ENCODE results near the gene TBKBP1.

Gene TBKBP1, protein sequence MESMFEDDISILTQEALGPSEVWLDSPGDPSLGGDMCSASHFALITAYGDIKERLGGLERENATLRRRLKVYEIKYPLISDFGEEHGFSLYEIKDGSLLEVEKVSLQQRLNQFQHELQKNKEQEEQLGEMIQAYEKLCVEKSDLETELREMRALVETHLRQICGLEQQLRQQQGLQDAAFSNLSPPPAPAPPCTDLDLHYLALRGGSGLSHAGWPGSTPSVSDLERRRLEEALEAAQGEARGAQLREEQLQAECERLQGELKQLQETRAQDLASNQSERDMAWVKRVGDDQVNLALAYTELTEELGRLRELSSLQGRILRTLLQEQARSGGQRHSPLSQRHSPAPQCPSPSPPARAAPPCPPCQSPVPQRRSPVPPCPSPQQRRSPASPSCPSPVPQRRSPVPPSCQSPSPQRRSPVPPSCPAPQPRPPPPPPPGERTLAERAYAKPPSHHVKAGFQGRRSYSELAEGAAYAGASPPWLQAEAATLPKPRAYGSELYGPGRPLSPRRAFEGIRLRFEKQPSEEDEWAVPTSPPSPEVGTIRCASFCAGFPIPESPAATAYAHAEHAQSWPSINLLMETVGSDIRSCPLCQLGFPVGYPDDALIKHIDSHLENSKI

DNA sequence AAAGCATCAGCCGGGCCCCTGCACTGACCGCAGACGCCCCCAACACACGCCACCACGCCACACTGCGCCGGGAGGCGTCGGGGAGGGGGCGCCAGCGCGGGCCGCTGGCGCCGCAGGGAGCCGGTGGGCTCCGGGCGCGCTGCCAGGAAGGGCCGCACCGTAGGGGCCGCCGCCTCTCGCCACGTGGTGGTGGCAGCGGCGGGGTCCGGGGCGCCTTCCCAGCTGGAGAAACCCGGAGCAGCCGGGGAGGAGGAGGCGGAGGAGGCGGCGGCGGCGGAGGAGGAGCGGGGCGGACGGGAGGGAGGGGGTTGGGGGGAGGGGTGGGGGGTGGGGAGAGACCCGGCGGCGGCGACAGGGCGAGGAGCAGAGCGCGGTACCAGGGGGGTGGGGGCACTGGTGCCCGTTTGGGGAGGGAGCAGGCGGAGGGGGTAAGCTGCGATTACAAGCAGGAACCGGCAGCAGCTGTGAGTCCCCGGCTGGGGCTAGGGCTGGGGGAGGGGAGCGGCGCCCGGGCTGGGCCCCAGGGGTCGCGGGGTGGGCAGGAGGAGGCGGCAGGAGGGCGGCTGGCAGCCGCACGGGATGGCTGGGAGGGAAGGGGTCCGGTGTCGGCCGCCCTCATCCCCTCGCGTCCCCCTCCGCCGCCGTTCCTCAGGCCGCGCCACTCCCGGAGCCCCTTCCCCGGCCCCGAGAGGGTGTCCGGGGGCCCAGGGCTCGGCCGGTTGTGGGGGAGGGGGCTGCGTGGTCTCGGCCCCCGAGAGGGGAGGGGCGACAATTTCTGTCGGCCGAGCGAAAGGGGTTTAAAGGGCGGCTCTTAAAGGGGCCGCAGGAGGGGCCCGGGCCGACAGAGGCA is at the start of gene TBKBP1:
TBKBP1 (plus strand) TSS at position 431 of the 850 bp plus-strand sequence. CDS start 1,952 bp downstream, outside the sequence.
- peak in 14 of 42 donors; percentile 10 to 55 (median 32) for DNase-seq
- intact Hi-C loops (cut with DNase I) = loop anchor here (10.0 kb wide), 1 partner anchor 111 kb away; no protein-coding TSS in a partner anchor

DNA sequence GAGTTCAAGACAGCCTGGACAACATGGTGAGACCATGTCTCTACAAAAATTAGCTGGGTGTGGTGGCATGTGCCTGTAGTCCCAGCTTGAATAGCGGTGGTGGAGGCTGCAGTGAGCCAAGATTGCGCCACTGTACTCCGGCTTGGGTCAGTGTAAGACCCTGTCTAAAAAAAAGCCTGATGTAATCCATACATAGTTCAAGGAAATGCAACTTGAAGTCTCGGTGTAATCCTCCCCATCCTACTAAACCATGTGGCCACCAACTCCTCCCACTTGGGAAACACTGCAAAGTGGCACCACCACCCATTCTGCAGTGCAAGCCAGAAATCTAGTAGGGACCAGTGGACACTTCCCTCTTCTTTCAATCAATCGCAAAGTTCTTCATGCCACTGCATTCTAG is 49.6 kb upstream of the TBKBP1 start:
- DNase-seq = peak in 1 of 42 donors; percentile 42
- intact Hi-C loops (cut with DNase I) = no loop called here

DNA sequence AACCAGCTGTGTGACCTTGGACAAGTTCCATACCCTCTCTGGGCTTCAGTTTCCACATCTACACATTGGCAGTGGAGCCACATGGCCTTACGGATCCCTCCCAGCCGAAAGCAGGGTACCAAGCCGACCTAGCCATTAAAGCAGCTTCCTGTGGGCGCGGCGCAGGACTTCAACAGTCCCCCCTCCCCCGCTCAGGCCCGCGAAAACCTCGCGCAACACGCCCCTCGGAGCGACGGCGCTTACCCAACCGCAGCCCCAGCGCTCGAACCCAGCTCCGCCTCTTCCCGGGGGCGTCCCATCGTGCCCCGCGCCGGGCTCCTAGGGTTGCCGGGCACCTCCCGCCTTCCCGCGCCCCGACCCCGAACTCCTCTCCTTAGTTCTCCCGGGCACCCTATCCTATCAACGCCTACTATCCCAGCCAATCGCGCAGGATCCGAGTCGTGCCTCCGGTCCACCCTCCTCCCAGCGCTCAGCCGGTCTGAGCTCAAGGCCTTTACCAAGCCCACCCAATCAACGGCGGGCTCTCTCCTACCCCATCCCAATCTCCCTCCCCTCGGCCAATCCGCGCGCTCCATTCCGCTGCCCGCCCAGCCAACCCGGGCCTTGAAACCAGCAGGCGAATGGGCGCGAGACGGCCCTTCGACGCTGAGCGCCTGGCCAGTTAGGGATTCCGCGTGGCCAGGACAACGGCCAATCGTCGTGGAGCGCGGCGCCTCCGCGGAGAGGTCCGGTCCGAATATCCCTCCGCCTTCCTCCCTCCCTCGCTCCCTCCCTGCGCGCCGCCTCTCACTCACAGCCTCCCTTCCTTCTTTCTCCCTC is 44.6 kb upstream of the TBKBP1 start, which contains the start of gene KPNB1:
KPNB1 (plus strand) TSS at position 767 of the 819 bp plus-strand sequence. CDS start 326 bp downstream, outside the sequence.
- intact Hi-C loops (cut with DNase I) = no loop called here
- DNase-seq = peak; percentile 98 to 100 (median 100)

DNA sequence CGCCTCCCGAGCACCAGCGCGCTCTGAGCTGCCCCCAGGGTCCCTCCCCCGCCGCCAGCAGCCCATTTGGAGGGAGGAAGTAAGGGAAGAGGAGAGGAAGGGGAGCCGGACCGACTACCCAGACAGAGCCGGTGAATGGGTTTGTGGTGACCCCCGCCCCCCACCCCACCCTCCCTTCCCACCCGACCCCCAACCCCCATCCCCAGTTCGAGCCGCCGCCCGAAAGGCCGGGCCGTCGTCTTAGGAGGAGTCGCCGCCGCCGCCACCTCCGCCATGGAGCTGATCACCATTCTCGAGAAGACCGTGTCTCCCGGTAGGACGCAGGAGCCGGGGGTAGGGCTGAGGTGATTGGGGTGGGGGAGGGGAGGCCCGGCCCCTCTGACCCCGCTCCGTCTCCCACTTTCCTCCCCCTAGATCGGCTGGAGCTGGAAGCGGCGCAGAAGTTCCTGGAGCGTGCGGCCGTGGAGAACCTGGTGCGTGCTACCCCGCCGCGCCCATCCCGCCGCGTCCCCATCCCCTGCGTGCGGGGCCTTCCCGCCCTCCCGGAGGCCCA is 43.9 kb upstream of the TBKBP1 start:
- intact Hi-C loops (cut with DNase I) = no loop called here
- DNase-seq = peak in 3 of 42 donors; percentile 4 to 64 (median 18)

DNA sequence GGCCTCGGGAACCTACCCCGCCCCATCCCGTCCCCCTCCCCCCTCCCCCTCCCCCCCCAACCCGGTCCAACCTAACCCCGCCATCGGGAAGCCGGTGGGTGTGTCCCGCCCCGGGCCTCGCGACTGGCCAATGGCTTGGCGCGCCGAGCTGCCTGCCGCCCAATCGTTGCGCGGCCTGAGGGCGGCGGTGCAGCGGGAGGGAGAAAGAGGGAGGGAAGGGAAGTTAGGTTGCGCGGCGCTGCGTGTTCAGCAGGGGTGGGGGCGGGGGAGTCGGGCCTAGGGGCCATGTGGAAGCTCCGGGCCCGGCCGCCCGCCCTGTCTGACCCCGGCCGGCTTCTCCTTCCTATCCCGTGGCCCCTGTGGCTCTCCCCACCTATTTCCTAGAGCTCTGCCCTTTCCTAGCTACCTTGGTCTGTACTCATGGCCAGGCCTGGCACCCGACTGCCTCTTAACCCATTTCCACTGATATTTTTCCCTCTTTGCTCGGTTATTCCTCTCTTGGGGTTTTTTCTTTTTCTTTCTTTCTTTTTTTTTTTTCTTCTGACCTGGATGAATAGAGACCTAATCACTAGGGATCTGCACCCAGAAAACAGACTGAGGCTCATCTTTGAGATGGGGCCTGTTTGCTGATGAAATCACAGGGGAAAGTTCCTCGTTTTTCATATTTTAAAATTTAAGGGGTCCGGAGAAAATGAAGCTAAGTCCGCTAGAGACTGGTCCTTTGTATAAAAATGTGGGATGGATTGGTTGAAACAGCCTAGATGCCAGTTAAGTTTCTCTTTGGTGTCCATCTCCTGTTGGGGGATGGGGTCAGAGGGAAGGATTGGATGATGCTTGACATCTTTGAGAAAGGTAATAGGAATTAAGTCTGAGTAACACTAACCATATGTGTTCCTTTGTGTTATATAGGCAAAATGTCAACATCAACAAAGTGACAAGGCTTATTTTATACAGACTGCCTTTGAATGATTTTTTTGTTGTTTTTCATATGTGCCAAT is 43.1 kb upstream of the TBKBP1 start:
- DNase-seq = peak; percentile 83 to 98 (median 96)
- intact Hi-C loops (cut with DNase I) = no loop called here

DNA sequence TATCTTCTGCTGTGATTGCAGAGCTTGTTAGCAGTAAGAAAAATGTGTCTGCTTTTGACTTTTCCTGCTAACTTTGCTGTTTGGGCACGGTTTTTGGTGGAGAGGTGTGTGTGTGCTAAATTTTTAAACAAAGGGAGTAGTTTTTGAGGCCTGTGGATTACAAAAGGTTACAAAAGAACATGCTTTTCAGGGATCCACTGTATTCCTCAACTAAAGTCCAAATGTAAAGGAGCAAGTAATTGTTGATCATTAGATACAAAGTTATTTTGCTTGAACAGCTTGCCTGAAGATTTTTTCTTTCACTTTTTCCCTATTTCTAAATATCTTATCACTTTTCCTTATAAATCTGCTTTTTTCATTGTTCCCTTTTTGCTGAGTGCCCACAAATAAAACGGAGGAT is 42.3 kb upstream of the TBKBP1 start:
- DNase-seq = no peak
- intact Hi-C loops (cut with DNase I) = no loop called here

DNA sequence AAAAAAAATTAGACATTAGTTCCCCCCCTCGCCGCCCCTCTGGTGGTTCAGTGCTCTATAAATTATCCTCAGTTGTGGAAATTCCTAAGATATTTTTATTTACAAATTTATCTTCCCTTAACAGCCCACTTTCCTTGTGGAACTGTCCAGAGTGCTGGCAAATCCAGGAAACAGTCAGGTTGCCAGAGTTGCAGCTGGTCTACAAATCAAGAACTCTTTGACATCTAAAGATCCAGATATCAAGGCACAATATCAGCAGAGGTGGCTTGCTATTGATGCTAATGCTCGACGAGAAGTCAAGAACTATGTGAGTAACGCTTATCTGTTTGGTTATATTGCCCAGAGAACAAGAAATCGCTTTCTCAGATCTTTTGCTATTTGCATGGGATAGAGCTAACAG is 41.4 kb upstream of the TBKBP1 start:
- intact Hi-C loops (cut with DNase I) = no loop called here
- DNase-seq = no peak

DNA sequence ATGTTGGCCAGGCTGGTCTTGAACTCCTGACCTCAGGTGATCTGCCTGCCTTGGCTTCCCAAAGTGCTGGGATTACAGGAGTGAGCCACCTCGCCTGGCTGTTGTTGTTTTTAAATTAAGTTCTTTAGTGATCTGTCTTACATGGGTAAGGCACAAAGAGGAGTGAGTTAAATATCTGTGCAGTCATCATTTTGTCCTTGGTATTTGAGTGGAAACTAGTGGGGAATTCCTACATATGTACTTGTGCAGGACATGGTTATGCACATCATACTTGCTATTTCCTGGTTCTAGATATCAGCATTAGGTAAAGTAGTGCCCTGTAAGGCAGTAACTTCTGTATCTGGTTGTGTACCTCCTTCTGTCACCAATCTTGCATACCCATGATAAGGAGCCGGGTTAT is 40.5 kb upstream of the TBKBP1 start:
- intact Hi-C loops (cut with DNase I) = no loop called here
- DNase-seq = no peak

DNA sequence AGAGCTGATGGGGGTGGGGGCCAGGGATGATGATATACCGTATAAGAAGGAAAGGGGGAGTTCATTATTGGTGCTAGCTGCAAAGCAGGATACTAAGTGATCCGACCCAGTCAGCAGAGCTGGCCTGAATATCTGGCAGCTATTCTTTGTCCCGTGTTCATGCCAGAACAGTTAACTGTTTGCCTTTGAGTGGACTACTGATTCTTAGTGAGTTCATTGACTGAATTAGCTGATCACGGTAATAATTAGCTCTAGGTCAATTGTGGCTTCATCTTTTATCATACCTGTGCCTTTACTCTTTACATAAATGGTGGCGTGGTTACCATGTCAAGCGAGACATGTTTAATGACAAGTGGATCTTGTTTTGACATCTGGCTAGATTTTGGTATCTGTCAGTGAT is 39.0 kb upstream of the TBKBP1 start:
- DNase-seq = peak in 3 of 42 donors; percentile 15 to 30 (median 18)
- intact Hi-C loops (cut with DNase I) = no loop called here

DNA sequence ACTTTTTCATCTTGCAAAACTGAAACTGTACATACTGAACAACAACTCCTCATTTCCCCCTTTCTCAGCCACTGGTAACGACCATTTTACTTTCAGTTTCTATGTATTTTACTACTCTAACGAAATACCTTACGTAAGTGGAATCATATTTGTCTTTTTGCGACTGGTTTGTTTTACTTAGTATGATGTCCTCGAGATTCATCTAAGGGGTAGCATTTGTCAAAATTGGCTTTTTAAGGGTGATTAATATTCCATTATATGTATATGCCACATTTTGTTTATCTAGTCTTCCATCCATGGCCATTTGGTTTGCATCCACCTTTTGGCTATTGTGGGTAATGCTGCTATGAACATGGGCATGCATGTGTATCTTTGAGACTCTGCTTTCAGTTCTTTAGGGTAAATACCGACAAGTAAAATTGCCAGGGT is 33.9 kb upstream of the TBKBP1 start:
- intact Hi-C loops (cut with DNase I) = no loop called here
- no peak for DNase-seq

DNA sequence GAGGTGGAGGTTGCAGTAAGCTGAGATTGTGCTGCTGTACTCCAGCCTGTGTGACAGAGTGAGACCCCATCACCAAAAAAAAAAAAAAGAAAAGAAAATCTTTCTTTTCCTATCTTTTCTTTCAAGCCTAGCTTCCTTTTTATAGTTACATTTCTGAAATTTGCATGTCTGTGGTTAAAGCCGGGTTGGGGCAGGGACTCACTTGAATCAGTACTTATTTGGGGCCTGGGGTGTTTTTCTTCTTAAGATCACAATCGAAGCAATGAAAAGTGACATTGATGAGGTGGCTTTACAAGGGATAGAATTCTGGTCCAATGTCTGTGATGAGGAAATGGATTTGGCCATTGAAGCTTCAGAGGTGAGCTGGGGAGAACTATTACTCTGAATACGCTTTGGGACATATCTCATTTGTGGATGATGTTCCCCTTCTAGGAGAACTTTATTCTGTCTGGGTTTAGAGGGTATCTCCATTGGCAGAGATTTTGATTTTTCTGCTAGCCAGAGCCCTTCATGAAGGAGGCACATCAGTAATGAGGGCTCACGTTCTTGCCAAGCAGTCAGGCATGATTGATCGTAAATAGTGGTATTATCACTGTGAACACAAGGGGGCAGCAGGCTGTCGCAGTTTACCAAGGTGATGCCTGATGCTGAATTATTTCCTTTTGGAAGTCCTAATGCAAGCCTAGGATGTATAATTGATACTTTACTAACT is 29.9 kb upstream of the TBKBP1 start:
- intact Hi-C loops (cut with DNase I) = no loop called here
- peak in 41 of 42 donors; percentile 26 to 86 (median 63) for DNase-seq

DNA sequence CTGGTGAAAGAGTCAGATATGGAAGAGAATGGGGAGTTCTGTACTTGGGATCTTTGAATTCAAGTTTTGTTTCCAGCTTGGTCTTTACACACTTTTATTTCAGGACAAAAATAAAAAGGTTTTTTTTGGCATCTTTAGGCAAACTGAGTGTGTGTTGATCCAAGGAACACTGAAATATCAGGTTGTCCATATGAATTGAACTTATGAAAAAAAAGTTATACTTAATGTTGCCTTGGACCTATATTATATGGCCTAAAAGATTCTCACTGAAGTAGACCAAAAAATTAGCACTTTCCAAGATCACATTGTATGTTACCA is 29.4 kb upstream of the TBKBP1 start:
- DNase-seq = no peak
- intact Hi-C loops (cut with DNase I) = no loop called here

DNA sequence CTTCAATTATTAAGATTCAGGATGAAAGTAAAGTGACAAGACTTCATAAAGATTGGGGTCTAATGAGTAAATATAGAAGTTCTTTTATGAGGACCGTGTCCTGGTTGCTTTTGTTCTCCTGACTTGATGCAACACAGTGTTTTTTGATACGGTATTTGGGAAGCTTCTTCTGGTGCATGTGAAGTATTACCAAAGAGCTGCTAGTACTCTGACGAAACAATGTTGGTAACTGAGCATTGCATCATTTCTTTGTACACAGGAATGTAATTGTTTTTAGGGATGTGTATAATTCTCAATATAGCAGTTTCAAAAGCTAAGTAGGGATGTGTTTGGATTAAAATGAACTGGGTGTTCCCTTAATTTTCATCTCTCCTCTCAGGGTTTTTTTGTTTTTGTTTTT is 28.3 kb upstream of the TBKBP1 start:
- intact Hi-C loops (cut with DNase I) = no loop called here
- DNase-seq = no peak

DNA sequence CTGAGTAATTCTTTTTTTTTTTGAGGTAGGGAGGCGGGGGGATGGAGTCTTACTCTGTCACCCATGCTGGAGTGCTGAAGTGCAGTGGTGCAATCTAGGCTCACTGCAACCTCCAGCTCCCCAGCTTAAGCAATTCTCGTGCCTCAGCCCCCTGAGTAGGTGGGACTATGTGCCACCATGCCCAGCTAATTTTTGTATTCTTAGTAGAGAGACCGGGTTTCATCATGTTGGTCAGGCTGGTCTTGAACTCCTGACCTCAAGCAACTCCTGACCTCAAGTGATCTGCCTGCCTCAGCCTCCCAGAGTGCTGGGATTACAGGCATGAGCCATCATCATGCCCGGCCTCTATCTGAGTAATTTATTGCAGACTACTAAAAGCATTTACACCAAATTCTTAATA is 24.9 kb upstream of the TBKBP1 start:
- intact Hi-C loops (cut with DNase I) = no loop called here
- no peak for DNase-seq

DNA sequence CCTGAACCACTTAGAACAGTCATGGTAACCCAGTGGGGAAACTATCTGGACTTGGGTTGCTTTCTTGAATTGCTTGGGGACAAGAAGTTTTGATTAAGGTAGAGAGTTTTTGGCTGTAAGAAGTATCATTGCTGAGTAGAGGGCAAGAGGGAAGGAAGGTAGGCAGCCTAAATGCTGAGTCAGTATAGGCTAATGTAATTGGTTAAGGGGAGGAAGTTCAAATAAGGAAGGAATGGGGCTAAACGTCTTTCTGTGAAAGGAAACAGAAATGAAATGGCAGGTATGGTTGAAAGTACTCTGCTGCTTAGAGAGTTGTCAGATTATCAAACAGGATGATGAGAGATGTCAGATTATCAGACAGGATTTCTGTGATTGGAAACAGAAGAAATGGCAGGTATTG is 23.9 kb upstream of the TBKBP1 start:
- intact Hi-C loops (cut with DNase I) = no loop called here

DNA sequence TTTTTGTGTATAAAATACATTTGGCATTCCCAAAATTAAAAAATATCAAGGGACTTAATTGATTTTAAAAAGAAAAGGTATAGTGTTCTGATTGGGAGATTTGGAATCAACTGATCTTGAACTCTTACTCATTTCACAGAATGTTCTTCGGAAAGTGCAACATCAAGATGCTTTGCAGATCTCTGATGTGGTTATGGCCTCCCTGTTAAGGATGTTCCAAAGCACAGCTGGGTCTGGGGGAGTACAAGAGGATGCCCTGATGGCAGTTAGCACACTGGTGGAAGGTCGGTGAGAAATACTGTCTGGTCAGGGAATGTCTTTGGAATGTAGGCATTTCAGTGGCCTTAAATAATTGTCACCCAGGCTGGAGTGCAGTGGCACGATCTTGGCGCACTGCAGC is 19.5 kb upstream of the TBKBP1 start:
- no peak for DNase-seq
- intact Hi-C loops (cut with DNase I) = no loop called here

More for the DNA sequence above, 23.9 kb upstream of the TBKBP1 start:
- no peak for DNase-seq

Data from head of caudate nucleus (tissue), 42 donors.